Gastrocnemius medialis (tissue), 4 donors: ENCODE measurements around the gene PRRT1.

Source experiments
- POLR2A ChIP-seq, 2 donors: fragments of 450-650 bp; IDR thresholded peaks; one replicate each; pipeline ENCODE4 v1.6.1; 2017; ENCODE audit warnings: antibody characterized with exemption in 2 of 2, mild to moderate bottlenecking in 2 of 2, moderate library complexity in 2 of 2
- TF ChIP-seq, protein P1 (sequence below), 5 experiments: fragments of 450-650 bp in 3 of 5; fragments of 200-600 bp in 2 of 5; sonication (generic) in 2 of 5; IDR thresholded peaks in 4 of 5; conservative IDR thresholded peaks in 1 of 5; 1 replicate in 4 of 5; 2 replicates in 1 of 5; pipeline ENCODE4 v1.5.1; 2016 to 2019; ENCODE audit warnings: antibody characterized with exemption in 5 of 5, mild to moderate bottlenecking in 3 of 5, moderate library complexity in 3 of 5

DNA sequence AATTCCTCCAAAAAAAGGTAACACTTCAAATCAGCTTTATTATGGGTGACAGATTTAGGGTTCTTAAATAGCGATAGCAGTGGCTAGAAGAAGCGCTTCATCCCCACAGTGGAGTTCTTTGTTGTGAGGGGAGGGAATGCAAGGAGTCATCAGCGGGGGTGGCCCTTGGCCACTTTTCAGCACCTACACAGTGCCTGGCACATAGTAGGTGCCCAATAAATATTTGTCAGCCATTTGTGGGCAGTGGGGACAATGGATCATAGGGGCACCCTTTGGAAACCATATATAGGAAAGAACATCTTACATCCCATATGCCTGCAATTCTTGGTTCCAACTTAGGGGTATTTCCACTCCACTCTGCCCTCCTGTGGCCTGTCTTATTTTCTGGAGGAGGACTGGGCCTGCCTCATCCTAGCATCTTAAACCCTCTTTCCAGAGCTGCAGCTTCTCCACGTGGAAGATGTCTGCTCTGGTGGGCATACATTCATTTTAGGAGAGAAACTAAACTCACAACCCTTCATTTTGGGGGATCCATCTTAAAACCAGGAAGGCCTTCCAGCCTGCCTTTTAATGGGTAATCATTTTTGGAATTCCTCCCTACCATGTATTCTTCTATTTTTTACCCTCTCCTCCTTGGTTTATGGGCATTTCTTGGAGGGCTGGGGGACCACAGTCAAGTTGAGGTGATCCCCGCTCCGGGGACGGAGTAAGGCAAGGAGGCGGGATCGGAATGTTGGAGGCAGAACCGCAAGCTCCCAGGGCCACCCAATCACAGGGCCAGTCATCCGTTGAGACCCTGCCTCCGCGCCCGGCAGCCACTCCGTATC lies 43.3 kb upstream of the PRRT1 start:
- TF ChIP-seq, protein P1, sequence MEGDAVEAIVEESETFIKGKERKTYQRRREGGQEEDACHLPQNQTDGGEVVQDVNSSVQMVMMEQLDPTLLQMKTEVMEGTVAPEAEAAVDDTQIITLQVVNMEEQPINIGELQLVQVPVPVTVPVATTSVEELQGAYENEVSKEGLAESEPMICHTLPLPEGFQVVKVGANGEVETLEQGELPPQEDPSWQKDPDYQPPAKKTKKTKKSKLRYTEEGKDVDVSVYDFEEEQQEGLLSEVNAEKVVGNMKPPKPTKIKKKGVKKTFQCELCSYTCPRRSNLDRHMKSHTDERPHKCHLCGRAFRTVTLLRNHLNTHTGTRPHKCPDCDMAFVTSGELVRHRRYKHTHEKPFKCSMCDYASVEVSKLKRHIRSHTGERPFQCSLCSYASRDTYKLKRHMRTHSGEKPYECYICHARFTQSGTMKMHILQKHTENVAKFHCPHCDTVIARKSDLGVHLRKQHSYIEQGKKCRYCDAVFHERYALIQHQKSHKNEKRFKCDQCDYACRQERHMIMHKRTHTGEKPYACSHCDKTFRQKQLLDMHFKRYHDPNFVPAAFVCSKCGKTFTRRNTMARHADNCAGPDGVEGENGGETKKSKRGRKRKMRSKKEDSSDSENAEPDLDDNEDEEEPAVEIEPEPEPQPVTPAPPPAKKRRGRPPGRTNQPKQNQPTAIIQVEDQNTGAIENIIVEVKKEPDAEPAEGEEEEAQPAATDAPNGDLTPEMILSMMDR (IDR thresholded peaks at IDR 0.05 in 4 of 5, conservative IDR thresholded peaks at IDR 0.05 in 1 of 5): peak in 3 of 5 experiments; percentile 34 to 60 (median 42)
- TF ChIP-seq POLR2A (IDR thresholded peaks at IDR 0.05): peak; percentile 60 to 75
